DMS 273 (cell line): ENCODE measurements around the gene OTOS.

Experiments used
- DNase-seq: peaks from one replicate; lab custom pipeline; 2025; ENCODE audit not compliant: unreplicated experiment; lab: John Stamatoyannopoulos, UW

The OTOS gene

DNA sequence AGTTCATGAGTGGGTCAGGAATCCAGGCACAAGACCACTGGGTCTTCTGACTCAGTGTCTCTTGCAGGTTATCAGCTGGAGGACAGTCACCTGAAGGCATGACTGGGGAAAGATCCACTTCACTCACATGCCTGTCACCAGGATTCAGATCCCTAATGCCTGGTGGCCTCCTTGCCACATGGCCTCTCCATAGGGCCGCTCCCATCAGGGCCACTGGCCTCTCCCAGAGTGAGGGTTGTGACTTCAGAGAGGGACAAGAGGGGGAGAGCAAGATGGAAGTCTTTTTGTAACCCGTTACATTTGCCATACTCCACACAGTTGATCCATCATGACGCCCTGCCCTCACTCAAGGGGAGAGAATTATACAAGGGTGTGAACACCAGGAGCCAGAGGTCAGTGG is 13.0 kb upstream of the OTOS start:
- DNase-seq, result no peak

DNA sequence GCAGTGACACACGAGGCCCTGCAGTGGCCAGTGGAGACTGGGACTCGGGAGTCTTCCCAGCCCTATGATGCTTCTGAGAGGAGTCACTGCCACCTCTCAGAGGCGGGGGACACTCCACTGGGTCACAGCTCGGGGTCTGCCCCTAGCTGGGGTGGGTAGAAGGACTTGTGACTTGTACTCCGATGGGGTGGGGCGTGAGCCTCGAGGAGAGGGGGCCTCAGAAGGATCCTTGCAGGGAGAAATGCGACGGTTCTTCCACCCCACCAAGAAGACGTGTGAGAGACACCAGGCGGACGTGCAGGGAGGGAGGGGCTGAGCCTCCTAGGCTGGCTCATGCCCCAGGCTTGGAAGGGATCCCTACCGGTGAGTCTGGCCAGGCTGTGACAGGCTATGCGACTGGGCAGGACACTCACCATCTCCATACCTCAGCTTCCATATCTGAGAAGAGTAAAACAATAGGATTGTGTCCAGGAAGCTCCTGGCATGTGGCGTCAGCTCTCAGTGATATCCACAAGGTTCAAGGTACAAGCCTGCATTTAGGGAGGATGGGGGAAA is 11.1 kb upstream of the OTOS start:
- DNase-seq, result no peak

- peak; percentile 63 for DNase-seq
Measured at GRCh38 chr2:240149943-240150784, 9.7 kb upstream of the OTOS start.

DNA sequence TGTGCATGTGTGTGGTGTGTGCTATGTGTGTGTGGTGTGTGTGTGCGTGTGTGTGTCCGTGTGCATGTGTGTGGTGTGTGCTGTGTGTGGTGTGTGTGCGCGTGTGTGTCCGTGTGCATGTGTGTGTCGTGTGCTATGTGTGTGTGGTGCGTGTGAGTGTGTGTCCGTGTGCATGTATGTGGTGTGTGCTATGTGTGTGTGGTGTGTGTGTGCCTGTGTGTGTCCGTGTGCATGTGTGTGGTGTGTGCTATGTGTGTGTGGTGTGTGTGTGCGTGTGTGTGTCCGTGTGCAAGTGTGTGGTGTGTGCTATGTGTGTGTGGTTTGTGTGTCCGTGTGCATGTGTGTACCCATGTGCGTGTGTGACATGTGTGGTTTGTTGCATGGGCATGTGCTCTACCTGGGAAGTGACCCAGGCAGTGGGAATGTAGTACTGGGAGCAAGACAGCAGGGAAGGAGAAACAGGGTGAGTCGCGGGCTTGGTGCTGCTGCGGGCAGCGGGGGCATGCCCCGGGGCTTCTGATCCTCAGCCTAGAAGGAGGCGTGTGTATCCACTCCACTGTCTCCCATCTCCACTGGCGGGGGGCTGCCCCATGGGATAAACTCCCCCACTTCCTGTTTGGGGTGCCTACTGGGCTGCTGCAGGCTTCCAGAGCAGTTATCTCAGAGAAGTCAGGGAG is 7.6 kb upstream of the OTOS start:
- DNase-seq, result no peak

DNA sequence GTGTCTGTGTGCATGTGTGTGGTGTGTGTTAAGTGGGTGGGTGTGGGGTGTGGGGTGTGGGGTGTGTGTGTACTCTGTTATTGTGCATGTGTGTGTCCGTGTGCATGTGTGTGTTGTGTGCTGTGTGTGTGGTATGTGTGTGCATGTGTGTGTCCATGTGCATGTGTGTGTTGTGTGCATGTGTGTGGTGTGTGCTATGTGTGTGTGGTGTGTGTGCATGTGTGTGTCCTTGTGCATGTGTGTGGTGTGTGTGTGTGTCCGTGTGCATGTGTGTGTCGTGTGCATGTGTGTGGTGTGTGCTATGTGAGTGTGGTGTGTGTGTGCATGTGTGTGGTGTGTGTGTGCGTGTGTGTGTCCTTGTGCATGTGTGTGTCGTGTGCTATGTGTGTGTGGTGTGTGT is 6.9 kb upstream of the OTOS start:
- DNase-seq, result no peak

GRCh38 chr2:240146627-240147278 is 6.3 kb upstream of the OTOS start:
- no peak for DNase-seq

GRCh38 chr2:240146141-240146561 is 5.7 kb upstream of the OTOS start:
- DNase-seq, result peak; percentile 68

GRCh38 chr2:240145461-240145860 is 5.0 kb upstream of the OTOS start:
- DNase-seq, result no peak

- no peak for DNase-seq
Measured at GRCh38 chr2:240144649-240145261, 4.3 kb upstream of the OTOS start.

GRCh38 chr2:240143801-240144648 is 3.6 kb upstream of the OTOS start:
- DNase-seq, result peak; percentile 81

DNA sequence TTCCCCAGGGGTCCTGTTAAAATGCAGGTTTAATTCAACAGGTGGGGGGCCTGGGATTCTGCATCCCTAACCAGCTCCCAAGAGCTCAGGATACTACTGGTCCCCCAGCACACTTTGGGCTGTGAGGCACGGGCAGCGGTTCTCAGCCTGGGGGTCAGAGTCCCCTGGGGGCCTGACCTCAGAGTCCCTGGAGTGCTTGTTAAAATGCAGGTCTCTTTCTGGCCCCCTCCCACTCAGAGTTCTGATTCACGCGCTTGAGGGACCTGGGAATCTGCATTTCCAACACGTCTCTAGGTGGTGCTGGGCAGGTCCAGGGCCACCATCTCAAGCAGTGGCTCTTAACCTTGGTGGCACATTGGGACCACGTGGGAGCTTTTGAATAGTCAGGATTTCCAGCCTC is 2.8 kb upstream of the OTOS start:
- DNase-seq, result no peak

GRCh38 chr2:240142859-240143258 is 2.4 kb upstream of the OTOS start:
- DNase-seq, result no peak

- no peak for DNase-seq
Measured at GRCh38 chr2:240142256-240142775, 1.9 kb upstream of the OTOS start.

- DNase-seq, result no peak
Measured at GRCh38 chr2:240141736-240142135, 1.3 kb upstream of the OTOS start.

DNA sequence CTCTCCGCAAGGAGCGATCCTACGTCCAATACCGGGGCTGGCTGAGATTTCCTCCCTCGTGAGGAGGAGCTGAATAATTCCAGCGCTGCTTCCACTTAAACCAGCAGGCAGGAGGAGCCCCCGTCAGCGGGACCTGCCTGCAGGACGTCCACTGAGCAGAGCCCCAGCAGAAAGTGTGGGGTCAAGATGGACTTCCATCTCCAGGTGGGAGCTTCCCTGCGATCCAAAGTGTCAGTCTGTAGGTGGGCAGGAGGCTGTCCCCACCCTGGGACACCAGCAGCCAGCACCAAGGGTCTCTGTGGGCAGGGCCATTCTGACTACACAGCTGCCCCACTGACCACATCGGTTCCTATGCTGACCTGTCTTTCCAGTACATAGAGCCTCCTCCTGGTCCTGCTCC is 462 bp upstream of the OTOS start:
- DNase-seq, result no peak

DNA sequence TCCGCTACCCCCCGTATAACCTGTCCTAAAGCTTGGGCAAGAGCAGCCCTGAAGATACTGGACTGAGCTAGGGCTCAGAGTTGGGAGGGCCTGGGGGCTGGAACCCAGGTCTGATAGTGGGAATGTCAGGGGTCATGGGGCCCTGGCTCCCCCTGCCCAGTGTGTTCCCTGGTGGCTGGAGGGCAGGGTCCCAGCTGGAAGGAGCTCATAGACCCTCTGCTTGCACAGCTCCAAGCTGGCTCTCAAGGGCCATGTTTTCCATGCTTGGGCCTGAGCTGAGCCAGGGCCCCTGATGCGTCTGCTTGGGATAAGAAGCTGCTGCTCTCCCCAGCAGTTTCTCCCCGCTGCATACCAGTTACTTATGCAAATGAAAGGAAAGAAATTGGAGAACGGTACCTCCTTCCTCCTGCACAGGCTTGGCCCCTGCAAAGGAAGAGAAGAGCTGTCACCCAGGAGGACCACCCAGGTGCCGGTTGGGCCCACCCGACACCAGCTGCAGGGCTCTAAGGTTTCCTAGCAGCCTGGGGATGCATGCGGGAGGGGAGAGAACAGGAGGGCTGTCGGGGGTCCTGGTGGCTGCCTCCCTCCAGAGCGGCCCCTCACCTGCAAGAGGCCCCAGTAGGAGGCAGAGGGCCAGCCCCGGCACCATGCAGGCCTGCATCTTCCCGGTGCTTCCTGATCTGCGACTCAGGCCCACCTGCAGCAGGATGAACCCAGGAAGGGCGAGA is 628 bp downstream of the OTOS start:
- DNase-seq, result no peak

DNA sequence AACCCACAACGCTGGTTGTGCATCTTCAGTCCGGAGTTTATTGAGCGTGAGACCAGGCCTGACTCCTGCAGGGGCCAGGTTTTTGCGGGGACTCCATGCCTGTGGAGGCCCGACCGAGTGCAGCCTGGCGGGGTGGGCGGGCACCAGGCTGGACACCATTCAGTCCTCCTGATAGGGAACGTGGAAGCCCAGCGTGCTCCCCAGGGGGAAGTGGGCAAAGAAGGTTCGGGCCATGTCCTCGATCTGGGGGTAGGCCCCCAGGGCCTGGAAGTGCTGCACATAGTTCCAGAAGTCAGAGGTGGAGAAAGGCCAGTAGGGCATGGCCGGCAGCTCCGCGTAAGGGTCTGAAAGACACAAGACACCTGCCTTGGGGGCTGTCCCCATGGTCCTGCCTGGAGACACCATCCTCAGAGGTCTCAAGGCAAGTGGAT is 1.4 kb downstream of the OTOS start:
- DNase-seq, result no peak

- DNase-seq, result no peak
Measured at GRCh38 chr2:240138254-240138984, 2.0 kb downstream of the OTOS start.
